ENCODE measurements around the gene MEN1.
"Not testable (repeated sequence)": the region's sequence is repeated elsewhere in the genome, so short reads cannot be mapped to it uniquely, and the experiment has no call there.

The MEN1 gene

GRCh38 chr11:64832467-64833197, 22.3 kb upstream of the MEN1 start:
- no peak for DNase-seq

GRCh38 chr11:64831411-64831891, 21.1 kb upstream of the MEN1 start:
- no peak for DNase-seq

- DNase-seq = no peak
Observed at GRCh38 chr11:64829536-64830251, 19.3 kb upstream of the MEN1 start.

- no peak for DNase-seq
Observed at GRCh38 chr11:64827451-64827839, 17.1 kb upstream of the MEN1 start.

GRCh38 chr11:64826578-64827450, 16.5 kb upstream of the MEN1 start:
- no peak for DNase-seq

GRCh38 chr11:64826062-64826461, 15.7 kb upstream of the MEN1 start:
- DNase-seq = no peak

- no peak for DNase-seq
Observed at GRCh38 chr11:64823568-64824119, 13.3 kb upstream of the MEN1 start.

GRCh38 chr11:64817476-64817875, 7.1 kb upstream of the MEN1 start:
- no peak for DNase-seq

- not testable (repeated sequence) for DNase-seq
Observed at GRCh38 chr11:64815433-64815832, 5.1 kb upstream of the MEN1 start.

GRCh38 chr11:64814712-64815187, 4.4 kb upstream of the MEN1 start:
- DNase-seq = no peak

- DNase-seq = no peak
Observed at GRCh38 chr11:64813826-64814225, 3.5 kb upstream of the MEN1 start.

GRCh38 chr11:64810891-64811272, 531 bp upstream of the MEN1 start:
- DNase-seq = peak; percentile 43 to 57

- DNase-seq = peak in 1 of 2 donors; percentile 18
Observed at GRCh38 chr11:64809781-64810241, 540 bp downstream of the MEN1 start.

- no peak for DNase-seq
Observed at GRCh38 chr11:64805481-64805880, 4.9 kb downstream of the MEN1 start.

- DNase-seq = no peak
Observed at GRCh38 chr11:64804346-64805210, 5.8 kb downstream of the MEN1 start.

GRCh38 chr11:64803846-64804345, 6.5 kb downstream of the MEN1 start:
- peak in 1 of 2 donors; percentile 21 for DNase-seq

- DNase-seq = peak; percentile 89 to 91
Observed at GRCh38 chr11:64803158-64803845, 7.0 kb downstream of the MEN1 start, which contains the start of gene MAP4K2. MAP4K2 (minus strand) TSS chr11:64803214; CDS start chr11:64803149, 65 bp downstream.

GRCh38 chr11:64802370-64803157, 7.8 kb downstream of the MEN1 start:
- peak in 1 of 2 donors; percentile 44 for DNase-seq

GRCh38 chr11:64801561-64802369, 8.6 kb downstream of the MEN1 start:
- peak in 1 of 2 donors; percentile 9 for DNase-seq
